ENCODE measurements around the gene ITGA7. TPM values are rescaled to one million over a fixed set of nuclear protein-coding genes. Genes with fewer than 3 reads are reported as not detected.

Gene ITGA7
- total RNA-seq, 1 donor from 2014 or later: 26.5 TPM

DNA sequence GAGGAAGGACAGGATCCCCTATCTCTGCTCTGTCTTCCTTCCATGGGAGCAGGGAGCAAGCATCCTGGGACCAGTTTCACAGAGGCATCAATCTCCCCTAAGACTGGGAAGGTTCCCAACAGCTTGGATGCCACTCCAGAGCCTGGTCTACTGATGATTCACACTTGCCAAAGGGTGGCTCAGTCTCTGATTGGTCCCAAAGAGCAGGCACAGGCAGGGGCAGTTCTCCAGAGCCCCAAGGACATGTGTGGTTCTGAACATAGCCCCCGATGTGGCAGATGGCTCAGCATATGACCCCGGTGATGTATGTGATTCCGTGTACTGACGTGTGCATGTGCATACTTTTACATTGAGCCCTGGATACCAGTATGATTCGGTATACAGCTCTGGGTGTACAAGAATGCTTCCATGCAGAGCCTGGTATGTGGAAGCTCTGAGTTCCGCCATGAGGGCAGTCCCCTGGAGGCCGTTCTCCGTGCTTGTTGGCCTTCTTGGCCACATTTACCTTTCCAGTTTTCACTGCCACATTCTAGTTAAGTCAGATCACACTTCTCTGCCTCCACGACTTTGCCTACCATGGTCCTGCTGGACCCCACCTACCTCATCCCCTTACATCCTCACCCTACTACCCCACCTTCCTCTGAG lies 21.2 kb downstream of the ITGA7 start:
- Histone ChIP-seq H3K9me3 (ENCODE audit: insufficient read depth, low read depth, low read length) (no peaks in the 10 kb centered on the region), H3K4me2 (ENCODE audit: low read length) (no peak overlapping the region), H3K27ac (ENCODE audit: low read depth, low read length) (no peak overlapping the region), H3K27me3 (ENCODE audit: insufficient read depth, low read length) (no peaks in the 10 kb centered on the region), H2AFZ (ENCODE audit: low read depth, low read length) (no peak overlapping the region), H3K36me3 (ENCODE audit: insufficient read depth, low read length) (no peaks in the 10 kb centered on the region), H3K4me1 (ENCODE audit: insufficient read depth, low read length) (peaks cover 5% of the 10 kb centered on the region), H3K9ac (ENCODE audit: low read length) (no peak overlapping the region), H3K79me2 (ENCODE audit: insufficient read depth, low read length) (no peaks in the 10 kb centered on the region), H4K20me1 (ENCODE audit: insufficient read depth, low read length) (no peaks in the 10 kb centered on the region), H3K4me3 (ENCODE audit: insufficient read depth, low read depth, low read length) (no peak overlapping the region)
- H3K36me3 Mint-ChIP-seq (ENCODE audit: low read depth, unreplicated experiment): peaks cover 5% of the 10 kb centered on the region
- peaks cover 15% of the 10 kb centered on the region for H3K27me3 Mint-ChIP-seq (ENCODE audit: low read depth, unreplicated experiment)
- H3K9me3 Mint-ChIP-seq (ENCODE audit: unreplicated experiment): peaks cover 5% of the 10 kb centered on the region
- H3K4me3 Mint-ChIP-seq (ENCODE audit: unreplicated experiment): no peak overlapping the region
- H3K27ac Mint-ChIP-seq (ENCODE audit: unreplicated experiment): no peak overlapping the region
- no peak for FAIRE-seq
- TF ChIP-seq, protein P1, sequence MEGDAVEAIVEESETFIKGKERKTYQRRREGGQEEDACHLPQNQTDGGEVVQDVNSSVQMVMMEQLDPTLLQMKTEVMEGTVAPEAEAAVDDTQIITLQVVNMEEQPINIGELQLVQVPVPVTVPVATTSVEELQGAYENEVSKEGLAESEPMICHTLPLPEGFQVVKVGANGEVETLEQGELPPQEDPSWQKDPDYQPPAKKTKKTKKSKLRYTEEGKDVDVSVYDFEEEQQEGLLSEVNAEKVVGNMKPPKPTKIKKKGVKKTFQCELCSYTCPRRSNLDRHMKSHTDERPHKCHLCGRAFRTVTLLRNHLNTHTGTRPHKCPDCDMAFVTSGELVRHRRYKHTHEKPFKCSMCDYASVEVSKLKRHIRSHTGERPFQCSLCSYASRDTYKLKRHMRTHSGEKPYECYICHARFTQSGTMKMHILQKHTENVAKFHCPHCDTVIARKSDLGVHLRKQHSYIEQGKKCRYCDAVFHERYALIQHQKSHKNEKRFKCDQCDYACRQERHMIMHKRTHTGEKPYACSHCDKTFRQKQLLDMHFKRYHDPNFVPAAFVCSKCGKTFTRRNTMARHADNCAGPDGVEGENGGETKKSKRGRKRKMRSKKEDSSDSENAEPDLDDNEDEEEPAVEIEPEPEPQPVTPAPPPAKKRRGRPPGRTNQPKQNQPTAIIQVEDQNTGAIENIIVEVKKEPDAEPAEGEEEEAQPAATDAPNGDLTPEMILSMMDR (IDR thresholded peaks at IDR 0.05; ENCODE audit: insufficient read depth, low read depth, low read length): no peak
- no peak for TF ChIP-seq EZH2 (IDR thresholded peaks at IDR 0.05; ENCODE audit: insufficient read depth, low read length)
- peaks cover 9% of the 10 kb centered on the region for H3K4me1 Mint-ChIP-seq (ENCODE audit: low read depth, unreplicated experiment)
- DNase-seq (ENCODE audit: low read depth): no peak

GRCh38 chr12:55685671-55686070 lies 22.0 kb downstream of the ITGA7 start:
- no peak for DNase-seq (ENCODE audit: low read depth)
- H3K4me3 ChIP-seq (ENCODE audit: insufficient read depth, low read depth, low read length): no peak overlapping the region
- H3K4me3 Mint-ChIP-seq (ENCODE audit: unreplicated experiment): peak overlapping the region; percentile 28
- no peaks in the 10 kb centered on the region for H3K36me3 ChIP-seq (ENCODE audit: insufficient read depth, low read length)
- no peak overlapping the region for H3K27ac ChIP-seq (ENCODE audit: low read depth, low read length)
- no peak overlapping the region for H3K9ac ChIP-seq (ENCODE audit: low read length)
- no peak overlapping the region for H3K4me2 ChIP-seq (ENCODE audit: low read length)
- peaks cover 10% of the 10 kb centered on the region for H3K4me1 ChIP-seq (ENCODE audit: insufficient read depth, low read length)
- H3K27me3 ChIP-seq (ENCODE audit: insufficient read depth, low read length): no peaks in the 10 kb centered on the region
- H3K9me3 ChIP-seq (ENCODE audit: insufficient read depth, low read depth, low read length): no peaks in the 10 kb centered on the region
- peaks cover 14% of the 10 kb centered on the region for H3K4me1 Mint-ChIP-seq (ENCODE audit: low read depth, unreplicated experiment)
- no peak overlapping the region for H2AFZ ChIP-seq (ENCODE audit: low read depth, low read length)
- peaks cover 5% of the 10 kb centered on the region for H3K36me3 Mint-ChIP-seq (ENCODE audit: low read depth, unreplicated experiment)
- FAIRE-seq: no peak
- H4K20me1 ChIP-seq (ENCODE audit: insufficient read depth, low read length): no peaks in the 10 kb centered on the region
- H3K27me3 Mint-ChIP-seq (ENCODE audit: low read depth, unreplicated experiment): peaks cover 16% of the 10 kb centered on the region
- no peak overlapping the region for H3K27ac Mint-ChIP-seq (ENCODE audit: unreplicated experiment)
- no peaks in the 10 kb centered on the region for H3K79me2 ChIP-seq (ENCODE audit: insufficient read depth, low read length)
- TF ChIP-seq EZH2 (IDR thresholded peaks at IDR 0.05; ENCODE audit: insufficient read depth, low read length): no peak
- H3K9me3 Mint-ChIP-seq (ENCODE audit: unreplicated experiment): peaks cover 5% of the 10 kb centered on the region

DNA sequence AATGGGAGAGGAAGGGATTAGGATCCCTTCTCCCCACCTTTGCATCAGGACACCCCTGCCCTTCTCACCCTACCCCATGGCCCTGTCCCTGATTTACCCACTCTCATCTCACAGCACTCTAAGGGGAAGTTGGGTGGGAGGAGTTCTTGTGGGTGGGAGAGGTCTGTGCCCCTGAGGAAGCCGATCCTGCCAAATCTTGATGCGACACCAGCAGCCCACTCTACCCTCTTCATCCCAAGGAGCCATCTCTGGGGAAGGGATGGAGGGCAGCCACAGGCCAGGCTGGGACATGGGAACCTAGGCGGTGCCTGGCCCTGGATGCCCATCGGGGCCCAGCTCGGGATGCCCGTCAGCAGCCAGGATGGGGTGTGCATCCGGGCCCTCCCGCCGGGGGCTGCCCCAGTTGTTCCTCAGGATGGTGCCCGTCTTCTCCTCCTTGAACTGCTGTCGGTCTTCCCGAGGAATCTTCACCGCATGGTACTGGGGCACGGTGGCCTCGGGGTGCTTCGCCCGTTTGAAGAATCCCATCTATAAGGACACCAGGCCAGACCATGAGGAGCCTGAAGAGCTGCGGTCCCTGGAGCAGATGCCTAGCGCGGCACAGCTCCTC lies 22.8 kb downstream of the ITGA7 start:
- FAIRE-seq: no peak
- no peak overlapping the region for H3K4me3 Mint-ChIP-seq (ENCODE audit: unreplicated experiment)
- Histone ChIP-seq H3K36me3 (ENCODE audit: insufficient read depth, low read length) (no peaks in the 10 kb centered on the region), H3K4me1 (ENCODE audit: insufficient read depth, low read length) (peaks cover 10% of the 10 kb centered on the region), H3K79me2 (ENCODE audit: insufficient read depth, low read length) (no peaks in the 10 kb centered on the region), H2AFZ (ENCODE audit: low read depth, low read length) (no peak overlapping the region), H3K9ac (ENCODE audit: low read length) (no peak overlapping the region), H4K20me1 (ENCODE audit: insufficient read depth, low read length) (no peaks in the 10 kb centered on the region), H3K4me2 (ENCODE audit: low read length) (no peak overlapping the region), H3K27ac (ENCODE audit: low read depth, low read length) (no peak overlapping the region), H3K9me3 (ENCODE audit: insufficient read depth, low read depth, low read length) (no peaks in the 10 kb centered on the region), H3K27me3 (ENCODE audit: insufficient read depth, low read length) (no peaks in the 10 kb centered on the region), H3K4me3 (ENCODE audit: insufficient read depth, low read depth, low read length) (no peak overlapping the region)
- H3K27me3 Mint-ChIP-seq (ENCODE audit: low read depth, unreplicated experiment): peaks cover 17% of the 10 kb centered on the region
- no peak for DNase-seq (ENCODE audit: low read depth)
- TF ChIP-seq, protein P1 (IDR thresholded peaks at IDR 0.05; ENCODE audit: insufficient read depth, low read depth, low read length): no peak
- TF ChIP-seq EZH2 (IDR thresholded peaks at IDR 0.05; ENCODE audit: insufficient read depth, low read length): no peak
- H3K9me3 Mint-ChIP-seq (ENCODE audit: unreplicated experiment): peaks cover 5% of the 10 kb centered on the region
- no peak overlapping the region for H3K27ac Mint-ChIP-seq (ENCODE audit: unreplicated experiment)
- peaks cover 14% of the 10 kb centered on the region for H3K4me1 Mint-ChIP-seq (ENCODE audit: low read depth, unreplicated experiment)
- peaks cover 5% of the 10 kb centered on the region for H3K36me3 Mint-ChIP-seq (ENCODE audit: low read depth, unreplicated experiment)

Data from astrocyte (in vitro differentiated cells and primary cell).